GM12874 (cell line): Measurements from ENCODE around the gene RPL15.

Source experiments
- CTCF ChIP-seq: IDR thresholded peaks from 2 replicates; pipeline ENCODE4 v1.5.1; 2011; ENCODE audit warnings: low read depth, mild to moderate bottlenecking, control low read depth, low read length, moderate library complexity; ENCODE audit not compliant: insufficient read depth

Gene RPL15

GRCh38 chr3:23961066-23961465 is 44.1 kb downstream of the RPL15 start:
- TF ChIP-seq CTCF, result no peak

GRCh38 chr3:23961913-23962312 is 45.0 kb downstream of the RPL15 start:
- TF ChIP-seq CTCF, result no peak

- no peak for TF ChIP-seq CTCF
Measured at GRCh38 chr3:23964537-23965235, 47.8 kb downstream of the RPL15 start.

GRCh38 chr3:23966328-23966727 is 49.4 kb downstream of the RPL15 start:
- TF ChIP-seq CTCF, result no peak

GRCh38 chr3:23968463-23969184 is 51.7 kb downstream of the RPL15 start:
- no peak for TF ChIP-seq CTCF

- TF ChIP-seq CTCF, result no peak
Measured at GRCh38 chr3:23969393-23969792, 52.5 kb downstream of the RPL15 start.
